ENCODE data around the gene SEMA6B. TPM values are rescaled to one million over a fixed set of nuclear protein-coding genes. Genes with fewer than 3 reads are reported as not detected.

Gene SEMA6B
- polyA plus RNA-seq, 1 of the 3 experiments (the other 2 are of a cell fraction) = 3.7 TPM

- no peaks in the 10 kb centered on the region for H3K9me3 ChIP-seq
- POLR2A ChIA-PET = no interaction called here
- H2AFZ ChIP-seq (ENCODE audit: low read depth) = no peak overlapping the region
- H4K20me1 ChIP-seq (ENCODE audit: insufficient read depth) = no peaks in the 10 kb centered on the region
- H3K9me2 ChIP-seq = no peaks in the 10 kb centered on the region
- no peaks in the 10 kb centered on the region for H3K79me2 ChIP-seq (ENCODE audit: insufficient read depth)
- CTCF ChIA-PET = no interaction called here
- H3K27ac ChIP-seq (ENCODE audit: low read depth in 2 of 2, low read length in 1 of 2) = no peak overlapping the region
- no peaks in the 10 kb centered on the region; the same call in 1 of the 2 replicates for H3K27me3 ChIP-seq (ENCODE audit: insufficient read depth)
- H3F3A ChIP-seq (replicated peaks; ENCODE audit: insufficient read depth) = peaks cover 7% of the 10 kb centered on the region
- H3K4me2 ChIP-seq = no peak overlapping the region
- H3K9ac ChIP-seq = no peak overlapping the region
- no peak overlapping the region for H3K4me3 ChIP-seq (ENCODE audit: low read depth in 2 of 2, low read length in 1 of 2)
- H3K4me1 ChIP-seq (ENCODE audit: control insufficient read depth in 1 of 2, insufficient read depth in 2 of 2, low read depth in 1 of 2, low read length in 1 of 2) = peaks cover 0 to 8% of the 10 kb centered on the region in 2 experiments; a peak in 1 of 4 replicates
- no peak for DNase-seq
- TF ChIP-seq GABPA (IDR thresholded peaks at IDR 0.05; ENCODE audit: low read depth) = no peak
- TF ChIP-seq, protein P1, sequence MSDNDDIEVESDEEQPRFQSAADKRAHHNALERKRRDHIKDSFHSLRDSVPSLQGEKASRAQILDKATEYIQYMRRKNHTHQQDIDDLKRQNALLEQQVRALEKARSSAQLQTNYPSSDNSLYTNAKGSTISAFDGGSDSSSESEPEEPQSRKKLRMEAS (IDR thresholded peaks at IDR 0.05; ENCODE audit: low read depth) = no peak
- TF ChIP-seq TEAD4 (IDR thresholded peaks at IDR 0.05; ENCODE audit: borderline replicate concordance, insufficient read depth) = no peak
- TF ChIP-seq PBX3 (IDR thresholded peaks at IDR 0.05) = no peak
- TF ChIP-seq TAF1 (IDR thresholded peaks at IDR 0.05; ENCODE audit: borderline replicate concordance, low read depth, low read length) = no peak
- TF ChIP-seq FOXJ3 (CRISPR knock-in tag; IDR thresholded peaks at IDR 0.05) = no peak
- no peak for TF ChIP-seq CHD2 (IDR thresholded peaks at IDR 0.05; ENCODE audit: low read length, partially characterized antibody)
- TF ChIP-seq EZH2phosphoT487 (IDR thresholded peaks at IDR 0.05; ENCODE audit: borderline replicate concordance, low read depth) = no peak
- TF ChIP-seq SIN3A (IDR thresholded peaks at IDR 0.05; ENCODE audit: borderline replicate concordance, low read depth, low read length) = no peak
- TF ChIP-seq, protein P2, sequence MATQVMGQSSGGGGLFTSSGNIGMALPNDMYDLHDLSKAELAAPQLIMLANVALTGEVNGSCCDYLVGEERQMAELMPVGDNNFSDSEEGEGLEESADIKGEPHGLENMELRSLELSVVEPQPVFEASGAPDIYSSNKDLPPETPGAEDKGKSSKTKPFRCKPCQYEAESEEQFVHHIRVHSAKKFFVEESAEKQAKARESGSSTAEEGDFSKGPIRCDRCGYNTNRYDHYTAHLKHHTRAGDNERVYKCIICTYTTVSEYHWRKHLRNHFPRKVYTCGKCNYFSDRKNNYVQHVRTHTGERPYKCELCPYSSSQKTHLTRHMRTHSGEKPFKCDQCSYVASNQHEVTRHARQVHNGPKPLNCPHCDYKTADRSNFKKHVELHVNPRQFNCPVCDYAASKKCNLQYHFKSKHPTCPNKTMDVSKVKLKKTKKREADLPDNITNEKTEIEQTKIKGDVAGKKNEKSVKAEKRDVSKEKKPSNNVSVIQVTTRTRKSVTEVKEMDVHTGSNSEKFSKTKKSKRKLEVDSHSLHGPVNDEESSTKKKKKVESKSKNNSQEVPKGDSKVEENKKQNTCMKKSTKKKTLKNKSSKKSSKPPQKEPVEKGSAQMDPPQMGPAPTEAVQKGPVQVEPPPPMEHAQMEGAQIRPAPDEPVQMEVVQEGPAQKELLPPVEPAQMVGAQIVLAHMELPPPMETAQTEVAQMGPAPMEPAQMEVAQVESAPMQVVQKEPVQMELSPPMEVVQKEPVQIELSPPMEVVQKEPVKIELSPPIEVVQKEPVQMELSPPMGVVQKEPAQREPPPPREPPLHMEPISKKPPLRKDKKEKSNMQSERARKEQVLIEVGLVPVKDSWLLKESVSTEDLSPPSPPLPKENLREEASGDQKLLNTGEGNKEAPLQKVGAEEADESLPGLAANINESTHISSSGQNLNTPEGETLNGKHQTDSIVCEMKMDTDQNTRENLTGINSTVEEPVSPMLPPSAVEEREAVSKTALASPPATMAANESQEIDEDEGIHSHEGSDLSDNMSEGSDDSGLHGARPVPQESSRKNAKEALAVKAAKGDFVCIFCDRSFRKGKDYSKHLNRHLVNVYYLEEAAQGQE (IDR thresholded peaks at IDR 0.05; ENCODE audit: low read depth, low read length) = no peak
- TF ChIP-seq, protein P3, sequence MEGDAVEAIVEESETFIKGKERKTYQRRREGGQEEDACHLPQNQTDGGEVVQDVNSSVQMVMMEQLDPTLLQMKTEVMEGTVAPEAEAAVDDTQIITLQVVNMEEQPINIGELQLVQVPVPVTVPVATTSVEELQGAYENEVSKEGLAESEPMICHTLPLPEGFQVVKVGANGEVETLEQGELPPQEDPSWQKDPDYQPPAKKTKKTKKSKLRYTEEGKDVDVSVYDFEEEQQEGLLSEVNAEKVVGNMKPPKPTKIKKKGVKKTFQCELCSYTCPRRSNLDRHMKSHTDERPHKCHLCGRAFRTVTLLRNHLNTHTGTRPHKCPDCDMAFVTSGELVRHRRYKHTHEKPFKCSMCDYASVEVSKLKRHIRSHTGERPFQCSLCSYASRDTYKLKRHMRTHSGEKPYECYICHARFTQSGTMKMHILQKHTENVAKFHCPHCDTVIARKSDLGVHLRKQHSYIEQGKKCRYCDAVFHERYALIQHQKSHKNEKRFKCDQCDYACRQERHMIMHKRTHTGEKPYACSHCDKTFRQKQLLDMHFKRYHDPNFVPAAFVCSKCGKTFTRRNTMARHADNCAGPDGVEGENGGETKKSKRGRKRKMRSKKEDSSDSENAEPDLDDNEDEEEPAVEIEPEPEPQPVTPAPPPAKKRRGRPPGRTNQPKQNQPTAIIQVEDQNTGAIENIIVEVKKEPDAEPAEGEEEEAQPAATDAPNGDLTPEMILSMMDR (IDR thresholded peaks at IDR 0.05) = no peak
- TF ChIP-seq GATA2 (CRISPR knock-in tag; IDR thresholded peaks at IDR 0.05) = no peak
- TF ChIP-seq RAD21 (IDR thresholded peaks at IDR 0.05; ENCODE audit: low read length) = no peak
- TF ChIP-seq FOXM1 (IDR thresholded peaks at IDR 0.05; ENCODE audit: low read depth) = no peak
- TF ChIP-seq YY1 (IDR thresholded peaks at IDR 0.05; ENCODE audit: low read depth) = no peak
- no peaks in the 10 kb centered on the region for H3K36me3 ChIP-seq (replicated peaks in 1 of 2; ENCODE audit: control insufficient read depth in 1 of 2, insufficient read depth in 2 of 2, low read length in 1 of 2)
Measured at GRCh38 chr19:4553092-4553695, 6.3 kb downstream of the SEMA6B start.
